ENCODE measurements around the gene CIDEC. TPM values are rescaled to one million over a fixed set of nuclear protein-coding genes. Genes with fewer than 3 reads are reported as not detected.
"Not testable (repeated sequence)": the region's sequence is repeated elsewhere in the genome, so short reads cannot be mapped to it uniquely, and the experiment has no call there.

CIDEC gene
- total RNA-seq, 1 experiment from 2014 or later, result 1.9 TPM

DNA sequence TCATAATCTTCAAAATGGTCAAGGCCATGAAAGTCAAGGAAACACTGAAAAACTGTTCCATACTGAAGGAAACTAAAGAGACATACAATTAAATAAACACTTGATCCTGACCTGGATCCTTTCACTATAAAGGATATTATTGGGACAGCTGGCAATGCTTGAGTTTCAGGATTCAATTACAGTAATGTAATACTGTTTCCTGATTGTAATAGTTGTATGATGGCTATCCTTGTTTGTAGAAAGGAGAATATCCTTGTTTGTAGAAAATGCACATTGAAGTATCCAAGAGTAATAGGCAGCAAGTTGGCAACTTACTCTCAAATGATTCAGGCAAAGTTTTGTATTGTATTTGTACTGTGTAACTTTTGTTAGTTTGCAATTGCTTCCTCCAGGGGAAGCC is 4.6 kb downstream of the CIDEC start:
- DNase-seq, result no peak
- no peaks in the 10 kb centered on the region for H3K27me3 ChIP-seq (replicated peaks; ENCODE audit: control insufficient read depth, insufficient read depth, low read length)

DNA sequence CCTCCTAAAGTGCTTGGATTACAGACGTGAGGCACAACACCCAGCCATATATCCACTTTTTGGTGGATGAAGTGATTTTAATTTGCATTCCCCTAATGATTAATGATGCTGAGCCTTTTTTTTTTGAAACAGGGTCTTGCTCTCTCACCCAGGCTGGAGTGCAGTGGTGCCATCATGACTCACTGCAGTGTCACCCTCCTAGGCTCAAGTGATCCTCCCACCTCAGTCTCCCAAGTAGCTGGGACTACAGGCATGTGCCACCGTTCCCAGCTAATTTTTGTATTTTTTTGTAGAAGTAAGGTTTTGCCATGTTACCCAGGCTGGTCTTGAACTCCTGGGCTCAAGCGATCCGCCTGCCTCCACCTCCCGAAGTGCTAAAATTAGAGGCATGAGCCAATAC is 8.0 kb downstream of the CIDEC start:
- H3K4me3 Mint-ChIP-seq (ENCODE audit: unreplicated experiment); H3K4me1 ChIP-seq; BruUV-seq (replicated peaks); DNase-seq; H3K27me3 Mint-ChIP-seq (ENCODE audit: insufficient read depth, unreplicated experiment); H3K4me3 ChIP-seq (ENCODE audit: low read depth, low read length); H3K36me3 ChIP-seq (ENCODE audit: control insufficient read depth, insufficient read depth, low read length); H3K9me3 Mint-ChIP-seq (ENCODE audit: unreplicated experiment); H3K27ac Mint-ChIP-seq (ENCODE audit: unreplicated experiment); H3K27me3 ChIP-seq (replicated peaks; ENCODE audit: control insufficient read depth, insufficient read depth, low read length); intact Hi-C loops (cut with micrococcal nuclease; ENCODE audit: unreplicated experiment); POLR2A ChIA-PET; H3K36me3 Mint-ChIP-seq (ENCODE audit: insufficient read depth, unreplicated experiment); H3K9me3 ChIP-seq; H3K4me1 Mint-ChIP-seq (ENCODE audit: low read depth, unreplicated experiment): not testable (repeated sequence)
- CTCF ChIA-PET, result interaction anchor here (0.6 kb wide), 1 partner anchor 43 kb away, joined by 4 read pairs; no protein-coding TSS in a partner anchor

More for the DNA sequence above, 4.6 kb downstream of the CIDEC start:
- Histone ChIP-seq H3K4me1 (peaks cover 26% of the 10 kb centered on the region), H3K36me3 (ENCODE audit: control insufficient read depth, insufficient read depth, low read length) (no peaks in the 10 kb centered on the region), H3K4me3 (ENCODE audit: low read depth, low read length) (no peak overlapping the region), H3K9me3 (no peaks in the 10 kb centered on the region)
- H3K27me3 Mint-ChIP-seq (ENCODE audit: insufficient read depth, unreplicated experiment), result no peaks in the 10 kb centered on the region
- CTCF ChIA-PET, result no interaction called here
- H3K4me1 Mint-ChIP-seq (ENCODE audit: low read depth, unreplicated experiment), result peaks cover 11% of the 10 kb centered on the region
- H3K27ac Mint-ChIP-seq (ENCODE audit: unreplicated experiment), result no peak overlapping the region
- intact Hi-C loops (cut with micrococcal nuclease; ENCODE audit: unreplicated experiment), result no loop called here
- no peaks in the 10 kb centered on the region for H3K9me3 Mint-ChIP-seq (ENCODE audit: unreplicated experiment)
- TF ChIP-seq, protein P1, sequence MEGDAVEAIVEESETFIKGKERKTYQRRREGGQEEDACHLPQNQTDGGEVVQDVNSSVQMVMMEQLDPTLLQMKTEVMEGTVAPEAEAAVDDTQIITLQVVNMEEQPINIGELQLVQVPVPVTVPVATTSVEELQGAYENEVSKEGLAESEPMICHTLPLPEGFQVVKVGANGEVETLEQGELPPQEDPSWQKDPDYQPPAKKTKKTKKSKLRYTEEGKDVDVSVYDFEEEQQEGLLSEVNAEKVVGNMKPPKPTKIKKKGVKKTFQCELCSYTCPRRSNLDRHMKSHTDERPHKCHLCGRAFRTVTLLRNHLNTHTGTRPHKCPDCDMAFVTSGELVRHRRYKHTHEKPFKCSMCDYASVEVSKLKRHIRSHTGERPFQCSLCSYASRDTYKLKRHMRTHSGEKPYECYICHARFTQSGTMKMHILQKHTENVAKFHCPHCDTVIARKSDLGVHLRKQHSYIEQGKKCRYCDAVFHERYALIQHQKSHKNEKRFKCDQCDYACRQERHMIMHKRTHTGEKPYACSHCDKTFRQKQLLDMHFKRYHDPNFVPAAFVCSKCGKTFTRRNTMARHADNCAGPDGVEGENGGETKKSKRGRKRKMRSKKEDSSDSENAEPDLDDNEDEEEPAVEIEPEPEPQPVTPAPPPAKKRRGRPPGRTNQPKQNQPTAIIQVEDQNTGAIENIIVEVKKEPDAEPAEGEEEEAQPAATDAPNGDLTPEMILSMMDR (IDR thresholded peaks at IDR 0.05; ENCODE audit: insufficient read depth in 1 of 2, low read depth in 1 of 2, low read length in 1 of 2, severe bottlenecking in 1 of 2, unreplicated experiment in 1 of 2), result no peak
- BruUV-seq (replicated peaks), result no TSS peak
- POLR2A ChIA-PET, result interaction anchor here (0.7 kb wide), 1 partner anchor 9 kb away, joined by 4 read pairs; no protein-coding TSS in a partner anchor
- no peak overlapping the region for H3K4me3 Mint-ChIP-seq (ENCODE audit: unreplicated experiment)
- H3K36me3 Mint-ChIP-seq (ENCODE audit: insufficient read depth, unreplicated experiment), result no peaks in the 10 kb centered on the region

DNA sequence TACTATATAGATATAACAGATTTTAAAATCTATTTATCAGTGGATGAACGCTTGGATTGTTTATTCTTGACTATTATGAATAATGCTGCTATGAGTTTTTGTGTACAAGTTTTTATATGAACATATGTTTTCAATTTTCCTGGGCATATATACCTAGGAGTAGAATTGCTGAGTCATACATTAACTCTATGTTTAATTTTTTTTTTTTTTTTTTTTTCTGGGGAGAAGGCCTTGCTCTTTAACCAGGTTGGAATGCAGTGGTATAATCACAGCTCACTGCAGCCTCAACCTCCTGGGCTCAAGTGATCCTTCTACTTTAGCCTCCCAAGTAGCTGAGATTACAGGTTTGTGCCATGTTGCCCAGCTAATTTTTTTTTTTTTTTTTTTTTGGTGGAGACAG is 9.1 kb downstream of the CIDEC start:
- no TSS peak for BruUV-seq (replicated peaks)
- H3K36me3 ChIP-seq (ENCODE audit: control insufficient read depth, insufficient read depth, low read length), result no peaks in the 10 kb centered on the region
- H3K27me3 Mint-ChIP-seq (ENCODE audit: insufficient read depth, unreplicated experiment), result no peaks in the 10 kb centered on the region
- H3K27ac Mint-ChIP-seq (ENCODE audit: unreplicated experiment), result no peak overlapping the region
- H3K4me1 Mint-ChIP-seq (ENCODE audit: low read depth, unreplicated experiment), result no peaks in the 10 kb centered on the region
- no peak overlapping the region for H3K4me3 ChIP-seq (ENCODE audit: low read depth, low read length)
- no peak overlapping the region for H3K4me3 Mint-ChIP-seq (ENCODE audit: unreplicated experiment)
- DNase-seq, result no peak
- no peaks in the 10 kb centered on the region for H3K36me3 Mint-ChIP-seq (ENCODE audit: insufficient read depth, unreplicated experiment)
- CTCF ChIA-PET, result interaction anchor here (0.6 to 0.7 kb wide), 2 partner anchors 23 to 527 kb away, joined by 3 read pairs; no protein-coding TSS in a partner anchor
- TF ChIP-seq, protein P1 (IDR thresholded peaks at IDR 0.05; ENCODE audit: insufficient read depth in 1 of 2, low read depth in 1 of 2, low read length in 1 of 2, severe bottlenecking in 1 of 2, unreplicated experiment in 1 of 2), result no peak
- no peaks in the 10 kb centered on the region for H3K9me3 Mint-ChIP-seq (ENCODE audit: unreplicated experiment)
- POLR2A ChIA-PET, result interaction anchor here (0.6 to 0.7 kb wide), 3 partner anchors 8 to 122 kb away, joined by 3 to 5 read pairs (median 5); no protein-coding TSS in a partner anchor
- H3K4me1 ChIP-seq, result peaks cover 5% of the 10 kb centered on the region
- no peaks in the 10 kb centered on the region for H3K9me3 ChIP-seq
- intact Hi-C loops (cut with micrococcal nuclease; ENCODE audit: unreplicated experiment), result no loop called here
- H3K27me3 ChIP-seq (replicated peaks; ENCODE audit: control insufficient read depth, insufficient read depth, low read length), result no peaks in the 10 kb centered on the region

DNA sequence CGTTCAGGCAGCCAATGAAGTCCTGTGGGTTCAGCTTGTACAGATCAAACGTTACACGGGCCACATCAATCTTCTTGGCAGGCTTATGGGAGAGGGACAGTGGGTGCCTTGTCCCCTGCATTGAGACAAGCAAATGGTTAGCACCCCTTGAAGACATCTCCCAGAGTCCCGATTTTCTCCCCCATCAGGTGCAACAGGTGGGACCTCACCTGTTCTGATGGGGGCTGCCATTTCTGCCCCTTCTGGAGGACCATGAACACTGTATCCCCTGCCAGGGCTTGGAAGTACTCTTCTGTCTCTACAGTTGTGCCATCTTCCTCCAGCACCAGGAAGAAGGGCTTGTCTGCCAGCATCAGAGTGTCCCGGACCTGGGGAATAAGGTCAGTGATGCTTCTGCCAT is 10.1 kb downstream of the CIDEC start:
- H3K4me1 ChIP-seq, result peaks cover 5% of the 10 kb centered on the region
- intact Hi-C loops (cut with micrococcal nuclease; ENCODE audit: unreplicated experiment), result no loop called here
- H3K9me3 ChIP-seq, result no peaks in the 10 kb centered on the region
- no peaks in the 10 kb centered on the region for H3K4me1 Mint-ChIP-seq (ENCODE audit: low read depth, unreplicated experiment)
- no TSS peak for BruUV-seq (replicated peaks)
- TF ChIP-seq, protein P1 (IDR thresholded peaks at IDR 0.05; ENCODE audit: insufficient read depth in 1 of 2, low read depth in 1 of 2, low read length in 1 of 2, severe bottlenecking in 1 of 2, unreplicated experiment in 1 of 2), result no peak
- no peaks in the 10 kb centered on the region for H3K27me3 ChIP-seq (replicated peaks; ENCODE audit: control insufficient read depth, insufficient read depth, low read length)
- H3K27me3 Mint-ChIP-seq (ENCODE audit: insufficient read depth, unreplicated experiment), result no peaks in the 10 kb centered on the region
- no peak overlapping the region for H3K4me3 ChIP-seq (ENCODE audit: low read depth, low read length)
- no peak overlapping the region for H3K4me3 Mint-ChIP-seq (ENCODE audit: unreplicated experiment)
- no peak for DNase-seq
- no peaks in the 10 kb centered on the region for H3K36me3 Mint-ChIP-seq (ENCODE audit: insufficient read depth, unreplicated experiment)
- ChIA-PET CTCF (no interaction called here), POLR2A (no interaction called here)
- H3K9me3 Mint-ChIP-seq (ENCODE audit: unreplicated experiment), result no peaks in the 10 kb centered on the region
- H3K36me3 ChIP-seq (ENCODE audit: control insufficient read depth, insufficient read depth, low read length), result no peaks in the 10 kb centered on the region
- H3K27ac Mint-ChIP-seq (ENCODE audit: unreplicated experiment), result no peak overlapping the region
